Sigmoid colon (tissue), 4 donors: ENCODE measurements around the gene NOS3.

Experiments used
- EP300 ChIP-seq, 4 donors: sonication (generic); formaldehyde crosslinking; IDR thresholded peaks; one replicate each; pipeline ENCODE4 v1.6.1; 2017; ENCODE audit warnings: antibody characterized with exemption in 4 of 4
- POLR2A ChIP-seq, 2 donors: fragments of 450-650 bp; IDR thresholded peaks; one replicate each; pipeline ENCODE4 v1.6.1; 2016; ENCODE audit warnings: antibody characterized with exemption in 2 of 2, mild to moderate bottlenecking in 2 of 2, moderate library complexity in 2 of 2
- POLR2AphosphoS5 ChIP-seq, 4 donors: sonication (generic); formaldehyde crosslinking; IDR thresholded peaks; one replicate each; pipeline ENCODE4 v1.6.1; 2017; ENCODE audit warnings: antibody characterized with exemption in 4 of 4
- TF ChIP-seq, protein P1 (sequence below), 4 experiments: fragments of 450-650 bp in 3 of 4; fragments of 200-600 bp in 1 of 4; IDR thresholded peaks; one replicate each; pipeline ENCODE4 v1.5.1; 2016 to 2019; ENCODE audit warnings: antibody characterized with exemption in 4 of 4, mild to moderate bottlenecking in 3 of 4, moderate library complexity in 2 of 4

GRCh38 chr7:151047976-151048815 is 57.4 kb downstream of the NOS3 start, which contains the start of gene ASIC3:
- TF ChIP-seq, protein P1, sequence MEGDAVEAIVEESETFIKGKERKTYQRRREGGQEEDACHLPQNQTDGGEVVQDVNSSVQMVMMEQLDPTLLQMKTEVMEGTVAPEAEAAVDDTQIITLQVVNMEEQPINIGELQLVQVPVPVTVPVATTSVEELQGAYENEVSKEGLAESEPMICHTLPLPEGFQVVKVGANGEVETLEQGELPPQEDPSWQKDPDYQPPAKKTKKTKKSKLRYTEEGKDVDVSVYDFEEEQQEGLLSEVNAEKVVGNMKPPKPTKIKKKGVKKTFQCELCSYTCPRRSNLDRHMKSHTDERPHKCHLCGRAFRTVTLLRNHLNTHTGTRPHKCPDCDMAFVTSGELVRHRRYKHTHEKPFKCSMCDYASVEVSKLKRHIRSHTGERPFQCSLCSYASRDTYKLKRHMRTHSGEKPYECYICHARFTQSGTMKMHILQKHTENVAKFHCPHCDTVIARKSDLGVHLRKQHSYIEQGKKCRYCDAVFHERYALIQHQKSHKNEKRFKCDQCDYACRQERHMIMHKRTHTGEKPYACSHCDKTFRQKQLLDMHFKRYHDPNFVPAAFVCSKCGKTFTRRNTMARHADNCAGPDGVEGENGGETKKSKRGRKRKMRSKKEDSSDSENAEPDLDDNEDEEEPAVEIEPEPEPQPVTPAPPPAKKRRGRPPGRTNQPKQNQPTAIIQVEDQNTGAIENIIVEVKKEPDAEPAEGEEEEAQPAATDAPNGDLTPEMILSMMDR (IDR thresholded peaks at IDR 0.05), result no peak
- no peak for TF ChIP-seq POLR2A (IDR thresholded peaks at IDR 0.05)
- no peak for TF ChIP-seq POLR2AphosphoS5 (IDR thresholded peaks at IDR 0.05)
- no peak for TF ChIP-seq EP300 (IDR thresholded peaks at IDR 0.05)
